Small intestine (tissue), 7 donors: ENCODE results near the gene DTNB. TPM values are rescaled to one million over a fixed set of nuclear protein-coding genes. Genes with fewer than 3 reads are reported as not detected.

Source experiments
- DNase-seq, 2 donors: peaks; one replicate each; pipeline versions ENCODE4 v3.0.0 to v3.0.0-alpha.2; 2013
- FAIRE-seq: peaks from 2 replicates; lab custom pipeline; 2012; peaks lifted over from hg19 to GRCh38; lab: Jason Lieb, UNC
- H3K27ac ChIP-seq, 3 donors: one replicate each; pipeline ENCODE4 v1.5.1; 2013; ENCODE audit warnings: low read length in 2 of 3, mild to moderate bottlenecking in 2 of 3, control low read depth in 1 of 3, inconsistent platforms in 1 of 3, low read depth in 1 of 3, moderate library complexity in 1 of 3
- H3K27me3 ChIP-seq, 3 donors: one replicate each; pipeline ENCODE4 v1.6.1; 2013; ENCODE audit warnings: low read length in 3 of 3, inconsistent platforms in 1 of 3; ENCODE audit not compliant: control insufficient read depth in 3 of 3, insufficient read depth in 3 of 3
- H3K36me3 ChIP-seq, 3 donors: one replicate each; pipeline ENCODE4 v1.6.1; 2013; ENCODE audit warnings: low read length in 3 of 3, inconsistent platforms in 1 of 3, low read depth in 1 of 3, mild to moderate bottlenecking in 1 of 3, moderate library complexity in 1 of 3; ENCODE audit not compliant: control insufficient read depth in 3 of 3, insufficient read depth in 2 of 3
- H3K4me1 ChIP-seq, 3 donors: one replicate each; pipeline ENCODE4 v1.6.1; 2013; ENCODE audit warnings: low read length in 2 of 3, inconsistent platforms in 1 of 3, low read depth in 1 of 3, mild to moderate bottlenecking in 1 of 3, moderate library complexity in 1 of 3; ENCODE audit not compliant: control insufficient read depth in 3 of 3, insufficient read depth in 2 of 3
- H3K4me3 ChIP-seq, 3 donors: one replicate each; pipeline ENCODE4 v1.5.1; 2013; ENCODE audit warnings: low read length in 3 of 3, control low read depth in 1 of 3, inconsistent platforms in 1 of 3, low read depth in 1 of 3, mild to moderate bottlenecking in 1 of 3, moderate library complexity in 1 of 3
- H3K9me3 ChIP-seq, 2 donors: one replicate each; pipeline ENCODE4 v1.6.1; 2013; ENCODE audit warnings: low read depth in 1 of 2, low read length in 1 of 2; ENCODE audit not compliant: control insufficient read depth in 2 of 2, insufficient read depth in 1 of 2
- WGBS, 3 donors: extraction: QIAGEN DNeasy Blood & Tissue Kit; methylation state at CpG; one replicate each; pipeline ENCODE4 v1.1.7; 2013; 5-methylcytosine and 5-hydroxymethylcytosine counted together
- polyA plus RNA-seq, 4 donors: library from polyadenylated mRNA; stranded (reverse) in 3 of 4; unstranded in 1 of 4; fragments of 200-250 nt in 3 of 4; fragments of 120-200 nt in 1 of 4; gene quantifications; one replicate each; pipeline versions ENCODE4 v1.2.1 to v1.2.3, GENCODE V29; 2013
- donor health status: healthy with polysubstance abuse.
- donor health status: control.
- donor health status: control.
- donor health status: Bipolar disorder and iron deficiency.
- donor health status: healthy.

Gene DTNB
- polyA plus RNA-seq, 4 donors, result 2.4 to 9.7 (median 4.4) TPM

GRCh38 chr2:25460261-25460905 is 213.0 kb downstream of the DTNB start:
- Histone ChIP-seq H3K9me3 (no peaks in the 10 kb centered on the region), H3K4me1 (no peaks in the 10 kb centered on the region), H3K27me3 (no peaks in the 10 kb centered on the region), H3K36me3 (no peaks in the 10 kb centered on the region), H3K4me3 (no peak overlapping the region), H3K27ac (no peak overlapping the region)
- WGBS, 3 donors, result 84 to 94% (median 91%) methylated on average over 7 of the region's 7 CpGs
- FAIRE-seq (no peak), DNase-seq (no peak)

DNA sequence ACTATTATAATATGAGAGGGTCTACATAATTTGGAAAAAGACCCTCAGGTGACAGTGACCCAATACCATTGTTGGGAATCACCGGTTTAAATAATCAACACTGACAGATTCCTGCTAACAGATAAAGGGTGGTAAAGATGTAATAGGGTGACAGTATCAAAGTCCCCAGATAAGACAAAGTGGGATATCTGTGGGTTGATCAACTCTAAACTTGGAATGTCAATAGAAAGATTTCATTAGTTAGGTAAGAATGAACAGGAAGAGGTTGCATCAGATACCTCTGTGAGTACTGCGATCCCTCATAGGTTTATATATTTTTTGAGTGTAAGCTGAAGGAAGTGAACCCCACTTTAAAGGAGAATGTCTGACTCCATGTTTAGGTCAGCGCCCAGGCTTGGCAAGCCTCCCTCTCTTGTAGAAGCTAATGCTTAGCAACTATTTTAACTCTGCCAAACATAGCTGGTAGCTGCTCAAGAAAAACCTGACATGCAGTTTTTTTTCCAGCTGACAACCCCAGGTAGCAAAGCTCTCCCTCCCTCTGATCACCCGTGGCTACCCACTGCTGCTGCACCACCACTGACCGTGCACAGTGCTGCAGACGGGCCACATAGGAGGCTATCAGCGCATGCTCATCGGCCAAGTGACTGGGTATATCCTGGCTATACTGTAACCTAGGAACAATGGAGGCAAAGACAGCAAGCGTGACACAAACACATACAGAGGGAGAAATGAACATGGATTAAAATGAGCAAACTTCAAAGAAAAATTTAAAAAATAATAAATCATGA is 218.4 kb downstream of the DTNB start:
- H3K4me3 ChIP-seq, result no peak overlapping the region
- no peaks in the 10 kb centered on the region for H3K27me3 ChIP-seq
- no peak overlapping the region for H3K27ac ChIP-seq
- 83 to 88% (median 86%) methylated on average over 9 of the region's 9 CpGs for WGBS, 3 donors
- H3K36me3 ChIP-seq, result no peaks in the 10 kb centered on the region
- FAIRE-seq (no peak), DNase-seq (peak in 1 of 2 donors; percentile 27)
- H3K9me3 ChIP-seq, result no peaks in the 10 kb centered on the region
- no peaks in the 10 kb centered on the region for H3K4me1 ChIP-seq

GRCh38 chr2:25453199-25453905 is 220.0 kb downstream of the DTNB start:
- WGBS, 3 donors, result 70 to 88% (median 71%) methylated on average over 3 of the region's 3 CpGs
- Histone ChIP-seq H3K4me3 (no peak overlapping the region), H3K27ac (no peak overlapping the region), H3K36me3 (no peaks in the 10 kb centered on the region), H3K4me1 (no peaks in the 10 kb centered on the region), H3K27me3 (no peaks in the 10 kb centered on the region), H3K9me3 (no peaks in the 10 kb centered on the region)
- no peak for FAIRE-seq
- peak; percentile 3 to 6 for DNase-seq

- H3K36me3 ChIP-seq, result no peaks in the 10 kb centered on the region
- FAIRE-seq, result no peak
- WGBS, 3 donors, result 39 to 69% (median 59%) methylated on average over 6 of the region's 6 CpGs
- H3K4me3 ChIP-seq, result no peak overlapping the region
- H3K27ac ChIP-seq, result no peak overlapping the region
- no peaks in the 10 kb centered on the region for H3K9me3 ChIP-seq
- peak in 1 of 2 donors; percentile 15 for DNase-seq
- no peaks in the 10 kb centered on the region for H3K27me3 ChIP-seq
- H3K4me1 ChIP-seq, result peaks cover 0 to 5% (median 0%) of the 10 kb centered on the region in 3 donors
Observed at GRCh38 chr2:25448808-25449207, 224.6 kb downstream of the DTNB start.

DNA sequence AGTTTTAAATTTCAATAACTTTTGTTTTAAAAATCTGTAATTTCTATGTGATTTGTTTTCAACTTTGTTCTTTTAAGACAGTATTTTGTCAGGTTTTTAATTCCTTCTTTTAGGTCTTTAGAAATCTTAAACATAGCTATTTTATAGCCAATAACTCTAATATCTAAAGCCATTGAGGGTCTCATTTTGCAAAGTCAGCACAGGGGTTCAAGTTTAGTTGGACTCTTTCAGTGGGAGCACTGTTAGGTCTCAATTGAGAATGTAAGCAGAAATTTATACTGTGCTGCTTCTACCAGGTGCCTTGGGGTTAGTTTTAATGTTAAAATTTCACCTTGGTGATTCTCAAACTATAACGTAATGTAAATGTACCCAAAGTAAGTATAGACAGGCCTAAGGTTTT is 226.4 kb downstream of the DTNB start:
- no peak overlapping the region for H3K4me3 ChIP-seq
- no peak for DNase-seq
- peak; percentile 39 for FAIRE-seq
- no peaks in the 10 kb centered on the region for H3K9me3 ChIP-seq
- H3K27ac ChIP-seq, result no peak overlapping the region
- no peaks in the 10 kb centered on the region for H3K27me3 ChIP-seq
- 91 to 100% (median 94%) methylated on average over 1 of the region's 1 CpG for WGBS, 3 donors
- peaks cover 0 to 5% (median 0%) of the 10 kb centered on the region in 3 donors for H3K4me1 ChIP-seq
- H3K36me3 ChIP-seq, result no peaks in the 10 kb centered on the region

GRCh38 chr2:25446122-25446521 is 227.3 kb downstream of the DTNB start:
- 77 to 90% (median 90%) methylated on average over 4 of the region's 4 CpGs for WGBS, 3 donors
- H3K27me3 ChIP-seq, result no peaks in the 10 kb centered on the region
- FAIRE-seq (no peak), DNase-seq (no peak)
- no peak overlapping the region for H3K4me3 ChIP-seq
- no peaks in the 10 kb centered on the region for H3K36me3 ChIP-seq
- peaks cover 0 to 5% (median 0%) of the 10 kb centered on the region in 3 donors for H3K4me1 ChIP-seq
- no peak overlapping the region for H3K27ac ChIP-seq
- H3K9me3 ChIP-seq, result no peaks in the 10 kb centered on the region

DNA sequence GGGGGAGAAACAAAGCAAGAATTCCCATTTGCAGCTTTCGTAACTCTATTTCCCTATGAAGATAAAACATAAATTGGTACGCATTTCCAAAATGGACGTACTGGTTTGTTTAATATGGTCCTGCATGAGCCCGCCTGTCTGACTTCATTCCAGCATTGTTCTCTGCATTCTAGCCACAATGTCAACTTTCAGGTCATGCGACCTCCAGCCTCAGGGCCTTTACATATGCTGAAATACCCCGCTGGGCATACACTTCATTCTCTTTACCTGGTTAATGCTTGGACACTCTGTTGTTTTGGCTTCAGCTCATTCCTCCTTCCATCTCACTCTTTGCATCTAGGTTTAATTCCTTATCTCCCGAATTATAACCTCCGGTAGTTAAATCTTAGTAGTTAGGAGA is 227.9 kb downstream of the DTNB start:
- no peak overlapping the region for H3K4me3 ChIP-seq
- H3K36me3 ChIP-seq, result no peaks in the 10 kb centered on the region
- H3K9me3 ChIP-seq, result no peaks in the 10 kb centered on the region
- FAIRE-seq, result no peak
- H3K27me3 ChIP-seq, result no peaks in the 10 kb centered on the region
- no peak for DNase-seq
- H3K4me1 ChIP-seq, result peaks cover 0 to 5% (median 0%) of the 10 kb centered on the region in 3 donors
- WGBS, 3 donors, result 82 to 90% (median 85%) methylated on average over 8 of the region's 8 CpGs
- no peak overlapping the region for H3K27ac ChIP-seq

DNA sequence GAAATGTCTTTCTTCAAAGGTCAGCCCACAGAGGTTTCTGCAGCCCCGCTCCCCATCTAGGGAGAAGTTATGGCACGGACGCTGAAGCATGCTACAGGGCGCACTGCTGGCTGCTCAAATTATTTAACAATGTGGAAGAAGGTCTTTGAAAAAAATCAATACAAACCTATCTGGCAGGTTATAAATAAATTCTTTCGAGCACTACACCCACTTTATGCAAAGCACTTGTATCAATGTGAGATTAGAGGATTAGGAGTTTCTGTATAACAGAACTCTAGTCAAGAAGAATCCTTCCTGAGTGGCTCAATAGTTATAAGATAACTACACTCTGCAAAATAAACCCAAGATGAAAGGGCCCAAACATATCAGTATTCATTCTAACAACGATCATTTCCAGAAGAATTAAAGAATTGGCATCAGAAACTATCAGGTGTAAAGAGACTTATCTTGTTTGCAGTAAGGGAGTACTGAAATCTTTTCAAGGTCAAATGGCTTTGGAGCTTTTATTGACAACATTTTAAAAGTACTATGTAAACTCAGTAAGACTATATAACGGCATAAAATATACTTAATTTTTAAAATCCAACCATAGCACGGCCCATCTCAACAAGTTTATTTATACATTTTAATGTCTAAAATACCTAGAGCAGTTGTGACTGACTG is 228.6 kb downstream of the DTNB start:
- no peak overlapping the region for H3K27ac ChIP-seq

More for the DNA sequence above, 228.6 kb downstream of the DTNB start:
- no peaks in the 10 kb centered on the region for H3K27me3 ChIP-seq
- H3K36me3 ChIP-seq, result no peaks in the 10 kb centered on the region
- H3K9me3 ChIP-seq, result no peaks in the 10 kb centered on the region
- H3K4me1 ChIP-seq, result peaks cover 0 to 5% (median 0%) of the 10 kb centered on the region in 3 donors
- WGBS, 3 donors, result 34 to 67% (median 47%) methylated on average over 8 of the region's 8 CpGs
- DNase-seq (peak in 1 of 2 donors; percentile 9), FAIRE-seq (no peak)
- H3K4me3 ChIP-seq, result no peak overlapping the region
